ENCODE data around the gene EHBP1L1. TPM values are rescaled to one million over a fixed set of nuclear protein-coding genes. Genes with fewer than 3 reads are reported as not detected.
A peak's percentile ranks its signal among the peaks of the same experiment; 100 is the strongest.

The EHBP1L1 gene
- total and polyA plus RNA-seq, 2 of the 13 experiments (the other 11 are each of a cell fraction or from before 2014, with no cell fraction given) = 8.3 to 10.6 TPM

DNA sequence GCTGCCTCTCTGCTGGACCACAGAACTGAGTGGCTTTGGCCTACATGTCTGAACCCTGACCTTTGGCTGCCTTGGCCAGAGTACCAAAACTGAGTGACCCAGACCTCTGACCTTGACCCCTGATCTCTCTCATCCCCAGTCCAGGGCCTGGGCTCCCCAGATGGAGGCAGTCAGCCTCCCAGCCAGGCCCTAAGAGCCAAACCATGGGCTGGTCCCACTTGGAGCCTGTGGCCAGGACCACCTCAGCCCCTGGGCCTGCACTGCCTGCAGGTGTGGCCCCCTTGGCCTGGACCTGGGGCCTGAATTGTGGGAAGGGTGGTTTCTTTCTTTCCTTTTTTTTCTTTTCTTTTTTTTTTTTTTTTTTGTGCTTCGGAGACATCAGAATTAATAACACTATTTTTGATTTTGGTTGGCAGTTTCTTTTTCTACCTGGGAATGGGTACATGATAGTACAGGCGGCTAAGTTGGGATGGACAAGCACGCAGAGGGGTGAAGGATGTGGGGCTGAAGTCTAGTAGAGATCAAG, 61.2 kb downstream of the EHBP1L1 start:
- Histone ChIP-seq H3K9me3 (ENCODE audit: low read length) (no peaks in the 10 kb centered on the region), H3K4me2 (ENCODE audit: low read depth, low read length) (peak overlapping the region; percentile 93), H3K4me3 (replicated peaks in 1 of 3; ENCODE audit: insufficient read depth in 1 of 3, low read depth in 2 of 3, low read length in 3 of 3) (peak overlapping the region in 2 of 3 experiments; percentile 11 to 88; a peak in 3 of 6 replicates), H2AFZ (ENCODE audit: low read length) (no peak overlapping the region), H3K36me3 (replicated peaks in 1 of 2; ENCODE audit: control insufficient read depth in 1 of 2, insufficient read depth in 2 of 2, low read length in 2 of 2) (peaks cover 20 to 37% of the 10 kb centered on the region in 2 experiments; a peak in 4 of 5 replicates), H3K9ac (ENCODE audit: insufficient read depth, low read depth, low read length) (peak overlapping the region; percentile 73), H3K79me2 (ENCODE audit: insufficient read depth, low read length) (no peaks in the 10 kb centered on the region), H3K27ac (ENCODE audit: extremely low read length, insufficient read depth, low read length) (peak overlapping the region; percentile 61), H3K27me3 (ENCODE audit: control insufficient read depth in 1 of 2, insufficient read depth in 2 of 2, low read length in 2 of 2) (no peaks in the 10 kb centered on the region), H3K4me1 (ENCODE audit: insufficient read depth, low read length) (peaks cover 33% of the 10 kb centered on the region), H4K20me1 (ENCODE audit: insufficient read depth, low read length) (no peaks in the 10 kb centered on the region)
- POLR2A ChIA-PET = interaction anchor here (0.6 to 4.6 kb wide), 13 partner anchors 9 to 289 kb away, joined by 3 to 78 read pairs (median 4); partner anchors contain the start of genes MAP3K11, PCNX3 and RELA
- intact Hi-C loops (cut with micrococcal nuclease; ENCODE audit: unreplicated experiment) = no loop called here
- no TSS peak for BruUV-seq (replicated peaks)
- DNase-seq (ENCODE audit: low spot score) = no peak
- no peak for ATAC-seq
- in situ Hi-C loops (cut with HindIII; ENCODE audit: extremely low pct_ligation_motif_present, low pct_unique_long_range_greater_than_20kb) = no loop called here
- CTCF ChIA-PET (ENCODE audit: low intra/inter-chr PET ratio, low total read pairs) = interaction anchor here (1.2 kb wide), 1 partner anchor 181 kb away, joined by 4 read pairs; no protein-coding TSS in a partner anchor
- 99% methylated on average over 3 of the region's 3 CpGs for WGBS (ENCODE audit: low lambda C conversion rate)
- FAIRE-seq = no peak
- TF ChIP-seq NR2F6 (IDR thresholded peaks at IDR 0.05) (peak; percentile 81), NR2F6 (CRISPR knock-in tag; IDR thresholded peaks at IDR 0.05) (peak; percentile 75), HNF4A (CRISPR knock-in tag; IDR thresholded peaks at IDR 0.05) (peak; percentile 75), AGO2 (optimal IDR thresholded peaks at IDR 0.05; ENCODE audit: low read depth, low read length) (no peak), ESRRA (CRISPR knock-in tag; IDR thresholded peaks at IDR 0.05; ENCODE audit: low read depth) (peak; percentile 87; the same call in 1 of the 2 replicates), MTA1 (CRISPR knock-in tag; IDR thresholded peaks at IDR 0.05; ENCODE audit: borderline replicate concordance) (0 out of 2 replicates have a peak, but pooled peaks have one; percentile 31), MAFF (IDR thresholded peaks at IDR 0.05; ENCODE audit: low read depth, low read length) (no peak), NR2C2 (CRISPR knock-in tag; IDR thresholded peaks at IDR 0.05; ENCODE audit: borderline replicate concordance) (peak; percentile 82), TCF7L2 (IDR thresholded peaks at IDR 0.05; ENCODE audit: low read depth, low read length) (no peak), ZNF780A (CRISPR knock-in tag; IDR thresholded peaks at IDR 0.05) (no peak), KMT2B (CRISPR knock-in tag; IDR thresholded peaks at IDR 0.05) (no peak)
- TF ChIP-seq, protein P1, sequence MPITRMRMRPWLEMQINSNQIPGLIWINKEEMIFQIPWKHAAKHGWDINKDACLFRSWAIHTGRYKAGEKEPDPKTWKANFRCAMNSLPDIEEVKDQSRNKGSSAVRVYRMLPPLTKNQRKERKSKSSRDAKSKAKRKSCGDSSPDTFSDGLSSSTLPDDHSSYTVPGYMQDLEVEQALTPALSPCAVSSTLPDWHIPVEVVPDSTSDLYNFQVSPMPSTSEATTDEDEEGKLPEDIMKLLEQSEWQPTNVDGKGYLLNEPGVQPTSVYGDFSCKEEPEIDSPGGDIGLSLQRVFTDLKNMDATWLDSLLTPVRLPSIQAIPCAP (CRISPR knock-in tag; IDR thresholded peaks at IDR 0.05; ENCODE audit: low read depth) = no peak
- TF ChIP-seq, protein P2, sequence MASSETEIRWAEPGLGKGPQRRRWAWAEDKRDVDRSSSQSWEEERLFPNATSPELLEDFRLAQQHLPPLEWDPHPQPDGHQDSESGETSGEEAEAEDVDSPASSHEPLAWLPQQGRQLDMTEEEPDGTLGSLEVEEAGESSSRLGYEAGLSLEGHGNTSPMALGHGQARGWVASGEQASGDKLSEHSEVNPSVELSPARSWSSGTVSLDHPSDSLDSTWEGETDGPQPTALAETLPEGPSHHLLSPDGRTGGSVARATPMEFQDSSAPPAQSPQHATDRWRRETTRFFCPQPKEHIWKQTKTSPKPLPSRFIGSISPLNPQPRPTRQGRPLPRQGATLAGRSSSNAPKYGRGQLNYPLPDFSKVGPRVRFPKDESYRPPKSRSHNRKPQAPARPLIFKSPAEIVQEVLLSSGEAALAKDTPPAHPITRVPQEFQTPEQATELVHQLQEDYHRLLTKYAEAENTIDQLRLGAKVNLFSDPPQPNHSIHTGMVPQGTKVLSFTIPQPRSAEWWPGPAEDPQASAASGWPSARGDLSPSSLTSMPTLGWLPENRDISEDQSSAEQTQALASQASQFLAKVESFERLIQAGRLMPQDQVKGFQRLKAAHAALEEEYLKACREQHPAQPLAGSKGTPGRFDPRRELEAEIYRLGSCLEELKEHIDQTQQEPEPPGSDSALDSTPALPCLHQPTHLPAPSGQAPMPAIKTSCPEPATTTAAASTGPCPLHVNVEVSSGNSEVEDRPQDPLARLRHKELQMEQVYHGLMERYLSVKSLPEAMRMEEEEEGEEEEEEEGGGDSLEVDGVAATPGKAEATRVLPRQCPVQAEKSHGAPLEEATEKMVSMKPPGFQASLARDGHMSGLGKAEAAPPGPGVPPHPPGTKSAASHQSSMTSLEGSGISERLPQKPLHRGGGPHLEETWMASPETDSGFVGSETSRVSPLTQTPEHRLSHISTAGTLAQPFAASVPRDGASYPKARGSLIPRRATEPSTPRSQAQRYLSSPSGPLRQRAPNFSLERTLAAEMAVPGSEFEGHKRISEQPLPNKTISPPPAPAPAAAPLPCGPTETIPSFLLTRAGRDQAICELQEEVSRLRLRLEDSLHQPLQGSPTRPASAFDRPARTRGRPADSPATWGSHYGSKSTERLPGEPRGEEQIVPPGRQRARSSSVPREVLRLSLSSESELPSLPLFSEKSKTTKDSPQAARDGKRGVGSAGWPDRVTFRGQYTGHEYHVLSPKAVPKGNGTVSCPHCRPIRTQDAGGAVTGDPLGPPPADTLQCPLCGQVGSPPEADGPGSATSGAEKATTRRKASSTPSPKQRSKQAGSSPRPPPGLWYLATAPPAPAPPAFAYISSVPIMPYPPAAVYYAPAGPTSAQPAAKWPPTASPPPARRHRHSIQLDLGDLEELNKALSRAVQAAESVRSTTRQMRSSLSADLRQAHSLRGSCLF (CRISPR knock-in tag; IDR thresholded peaks at IDR 0.05; ENCODE audit: borderline replicate concordance) = no peak
- TF ChIP-seq, protein P3, sequence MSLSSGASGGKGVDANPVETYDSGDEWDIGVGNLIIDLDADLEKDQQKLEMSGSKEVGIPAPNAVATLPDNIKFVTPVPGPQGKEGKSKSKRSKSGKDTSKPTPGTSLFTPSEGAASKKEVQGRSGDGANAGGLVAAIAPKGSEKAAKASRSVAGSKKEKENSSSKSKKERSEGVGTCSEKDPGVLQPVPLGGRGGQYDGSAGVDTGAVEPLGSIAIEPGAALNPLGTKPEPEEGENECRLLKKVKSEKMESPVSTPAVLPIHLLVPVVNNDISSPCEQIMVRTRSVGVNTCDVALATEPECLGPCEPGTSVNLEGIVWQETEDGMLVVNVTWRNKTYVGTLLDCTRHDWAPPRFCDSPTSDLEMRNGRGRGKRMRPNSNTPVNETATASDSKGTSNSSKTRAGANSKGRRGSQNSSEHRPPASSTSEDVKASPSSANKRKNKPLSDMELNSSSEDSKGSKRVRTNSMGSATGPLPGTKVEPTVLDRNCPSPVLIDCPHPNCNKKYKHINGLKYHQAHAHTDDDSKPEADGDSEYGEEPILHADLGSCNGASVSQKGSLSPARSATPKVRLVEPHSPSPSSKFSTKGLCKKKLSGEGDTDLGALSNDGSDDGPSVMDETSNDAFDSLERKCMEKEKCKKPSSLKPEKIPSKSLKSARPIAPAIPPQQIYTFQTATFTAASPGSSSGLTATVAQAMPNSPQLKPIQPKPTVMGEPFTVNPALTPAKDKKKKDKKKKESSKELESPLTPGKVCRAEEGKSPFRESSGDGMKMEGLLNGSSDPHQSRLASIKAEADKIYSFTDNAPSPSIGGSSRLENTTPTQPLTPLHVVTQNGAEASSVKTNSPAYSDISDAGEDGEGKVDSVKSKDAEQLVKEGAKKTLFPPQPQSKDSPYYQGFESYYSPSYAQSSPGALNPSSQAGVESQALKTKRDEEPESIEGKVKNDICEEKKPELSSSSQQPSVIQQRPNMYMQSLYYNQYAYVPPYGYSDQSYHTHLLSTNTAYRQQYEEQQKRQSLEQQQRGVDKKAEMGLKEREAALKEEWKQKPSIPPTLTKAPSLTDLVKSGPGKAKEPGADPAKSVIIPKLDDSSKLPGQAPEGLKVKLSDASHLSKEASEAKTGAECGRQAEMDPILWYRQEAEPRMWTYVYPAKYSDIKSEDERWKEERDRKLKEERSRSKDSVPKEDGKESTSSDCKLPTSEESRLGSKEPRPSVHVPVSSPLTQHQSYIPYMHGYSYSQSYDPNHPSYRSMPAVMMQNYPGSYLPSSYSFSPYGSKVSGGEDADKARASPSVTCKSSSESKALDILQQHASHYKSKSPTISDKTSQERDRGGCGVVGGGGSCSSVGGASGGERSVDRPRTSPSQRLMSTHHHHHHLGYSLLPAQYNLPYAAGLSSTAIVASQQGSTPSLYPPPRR (CRISPR knock-in tag; IDR thresholded peaks at IDR 0.05; ENCODE audit: borderline replicate concordance) = no peak

All from HepG2 (cell line).